GM19452 (cell line): ENCODE measurements around the gene RPS27L.
"Not testable (repeated sequence)": the region's sequence is repeated elsewhere in the genome, so short reads cannot be mapped to it uniquely, and the experiment has no call there.

Experiments
- ATAC-seq: cut with Tn5 transposase; IDR thresholded peaks from one replicate; pipeline ENCODE4 v1.9.1; 2021; ENCODE audit not compliant: unreplicated experiment

RPS27L gene

DNA sequence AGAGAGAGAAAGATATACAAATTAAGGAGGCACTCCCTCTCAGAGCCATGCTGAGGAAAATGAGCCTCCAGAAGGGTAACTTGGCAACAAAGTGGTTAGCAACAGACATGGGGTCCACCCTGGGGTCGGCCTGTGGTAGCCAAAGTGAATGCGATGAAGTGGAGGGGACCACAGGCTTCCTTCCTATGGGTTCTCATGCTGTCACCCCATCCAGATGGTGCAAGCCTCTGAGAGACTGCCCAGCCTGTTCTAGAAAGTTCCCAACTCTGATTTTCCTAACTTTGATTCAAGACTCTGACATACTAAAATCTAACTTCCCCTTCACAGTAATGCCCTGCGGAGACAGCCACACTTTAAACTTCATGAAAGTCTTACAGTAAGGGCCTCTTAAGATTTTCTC is 53.9 kb downstream of the RPS27L start:
- no peak for ATAC-seq

DNA sequence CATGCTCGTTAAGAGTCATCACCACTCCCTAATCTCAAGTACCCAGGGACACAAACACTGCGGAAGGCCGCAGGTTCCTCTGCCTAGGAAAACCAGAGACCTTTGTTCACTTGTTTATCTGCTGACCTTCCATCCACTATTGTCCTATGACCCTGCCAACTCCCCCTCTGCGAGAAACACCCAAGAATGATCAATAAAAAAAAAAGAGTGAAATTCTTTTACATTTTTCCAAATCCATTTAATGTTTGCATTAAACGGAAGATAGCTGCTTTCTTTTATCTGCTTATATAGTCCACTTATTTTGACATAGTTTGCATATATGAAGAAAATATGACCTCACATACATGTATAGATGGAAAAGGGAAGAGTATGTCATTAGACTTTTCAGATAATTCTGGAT is 57.7 kb downstream of the RPS27L start:
- ATAC-seq = not testable (repeated sequence)

DNA sequence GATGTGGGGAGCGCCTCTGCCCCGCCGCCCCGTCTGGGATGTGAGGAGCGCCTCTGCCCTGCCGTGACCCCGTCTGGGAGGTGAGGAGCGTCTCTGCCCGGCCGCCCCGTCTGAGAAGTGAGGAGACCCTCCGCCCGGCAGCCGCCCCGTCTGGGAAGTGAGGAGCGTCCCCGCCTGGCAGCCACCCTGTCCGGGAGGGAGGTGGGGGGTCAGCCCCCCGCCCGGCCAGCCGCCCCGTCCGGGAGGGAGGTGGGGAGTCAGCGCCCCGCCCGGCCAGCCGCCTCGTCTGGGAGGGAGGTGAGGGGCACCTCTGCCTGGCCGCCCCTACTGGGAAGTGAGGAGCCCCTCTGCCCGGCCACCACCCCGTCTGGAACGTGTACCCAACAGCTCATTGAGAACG is 58.4 kb downstream of the RPS27L start:
- not testable (repeated sequence) for ATAC-seq
